Neuronal stem cell (in vitro differentiated cells): ENCODE data around the gene GDF2.

Experiments used
- DNase-seq: peaks from one replicate; pipeline ENCODE4 v3.0.0-alpha.2; 2013; ENCODE audit warnings: low spot score
- H2AFZ ChIP-seq: one replicate; pipeline ENCODE4 v1.6.1; 2013; ENCODE audit warnings: mild to moderate bottlenecking, low read length, inconsistent platforms
- H2AK5ac ChIP-seq: 2 replicates; pipeline ENCODE4 v1.6.1; 2013; ENCODE audit warnings: low read depth, mild to moderate bottlenecking, inconsistent platforms, low read length, moderate library complexity, mixed read lengths
- H2BK120ac ChIP-seq: 2 replicates; pipeline ENCODE4 v1.6.1; 2013; ENCODE audit warnings: low read depth, mild to moderate bottlenecking, inconsistent platforms, low read length, moderate library complexity, mixed read lengths
- H2BK12ac ChIP-seq: one replicate; pipeline ENCODE4 v1.6.1; 2013; ENCODE audit warnings: low read length, inconsistent platforms
- H2BK15ac ChIP-seq: 2 replicates; pipeline ENCODE4 v1.6.1; 2013; ENCODE audit warnings: mild to moderate bottlenecking, low read length, inconsistent platforms, mixed read lengths
- H2BK5ac ChIP-seq: one replicate; pipeline ENCODE4 v1.6.1; 2013; ENCODE audit warnings: inconsistent platforms, mild to moderate bottlenecking, low read length, moderate library complexity
- H3K14ac ChIP-seq: one replicate; pipeline ENCODE4 v1.6.1; 2013; ENCODE audit warnings: low read length, inconsistent platforms
- H3K18ac ChIP-seq: 2 replicates; pipeline ENCODE4 v1.6.1; 2013; ENCODE audit warnings: low read length, inconsistent platforms
- H3K23ac ChIP-seq: 2 replicates; pipeline ENCODE4 v1.6.1; 2013; ENCODE audit warnings: low read depth, mild to moderate bottlenecking, mixed read lengths, low read length, inconsistent platforms; ENCODE audit not compliant: poor library complexity
- H3K27ac ChIP-seq: replicated peaks from 3 replicates; pipeline ENCODE4 v1.5.1; 2013; ENCODE audit warnings: low read length, inconsistent platforms
- H3K27me3 ChIP-seq, 3 experiments: 2 replicates each; pipeline ENCODE4 v1.6.1; 2013; ENCODE audit warnings: low read length in 3 of 3, mild to moderate bottlenecking in 2 of 3, inconsistent platforms in 1 of 3, low read depth in 1 of 3, mixed read lengths in 1 of 3, moderate library complexity in 1 of 3; ENCODE audit not compliant: control insufficient read depth in 3 of 3, insufficient read depth in 3 of 3
- H3K36me3 ChIP-seq, 2 donors: replicated peaks in 1 of 2; 2 replicates each; pipeline ENCODE4 v1.6.1; 2013; ENCODE audit warnings: low read length in 2 of 2; ENCODE audit not compliant: control insufficient read depth in 2 of 2, insufficient read depth in 2 of 2
- H3K4ac ChIP-seq: 2 replicates; pipeline ENCODE4 v1.6.1; 2013; ENCODE audit warnings: inconsistent platforms, mild to moderate bottlenecking, low read length, moderate library complexity
- H3K4me1 ChIP-seq, 2 donors: 1 replicate in 1 of 2; 2 replicates in 1 of 2; pipeline ENCODE4 v1.6.1; 2013; ENCODE audit warnings: low read length in 2 of 2, low read depth in 1 of 2; ENCODE audit not compliant: control insufficient read depth in 2 of 2, insufficient read depth in 1 of 2
- H3K4me2 ChIP-seq: one replicate; pipeline ENCODE4 v1.6.1; 2013; ENCODE audit warnings: mild to moderate bottlenecking, low read length, inconsistent platforms; ENCODE audit not compliant: insufficient read depth, poor library complexity, severe bottlenecking
- H3K4me3 ChIP-seq, 2 donors: 2 replicates each; pipeline ENCODE4 v1.5.1; 2013; ENCODE audit warnings: low read length in 2 of 2, mild to moderate bottlenecking in 2 of 2, inconsistent platforms in 1 of 2, moderate library complexity in 1 of 2
- H3K79me1 ChIP-seq: one replicate; pipeline ENCODE4 v1.6.1; 2013; ENCODE audit warnings: low read depth, mild to moderate bottlenecking, inconsistent platforms, low read length, moderate library complexity
- H3K9ac ChIP-seq: one replicate; pipeline ENCODE4 v1.6.1; 2013; ENCODE audit warnings: mild to moderate bottlenecking, low read depth, low read length, inconsistent platforms; ENCODE audit not compliant: poor library complexity
- H3K9me3 ChIP-seq, 2 donors: replicated peaks in 1 of 2; 2 replicates each; pipeline versions ENCODE3 to v1.6.1; 2013; ENCODE audit warnings: low read length in 2 of 2, mild to moderate bottlenecking in 2 of 2, inconsistent platforms in 1 of 2, low read depth in 1 of 2, mixed read lengths in 1 of 2, moderate library complexity in 1 of 2; ENCODE audit not compliant: control insufficient read depth in 2 of 2, insufficient read depth in 1 of 2
- H4K8ac ChIP-seq: one replicate; pipeline ENCODE4 v1.6.1; 2013; ENCODE audit warnings: low read depth, mild to moderate bottlenecking, inconsistent platforms, low read length, moderate library complexity
- H4K91ac ChIP-seq: one replicate; pipeline ENCODE4 v1.6.1; 2013; ENCODE audit warnings: low read length, low read depth, mild to moderate bottlenecking, inconsistent platforms; ENCODE audit not compliant: poor library complexity
- WGBS, 2 donors: extraction: QIAGEN DNeasy Blood & Tissue Kit; methylation state at CpG; one replicate each; pipeline ENCODE4 v1.1.7; 2013; ENCODE audit warnings: missing lambda C conversion rate in 2 of 2, mixed read lengths in 1 of 2; ENCODE audit not compliant: insufficient read length in 2 of 2, insufficient replicate concordance in 1 of 2; ENCODE audit errors: extremely low coverage in 2 of 2; 5-methylcytosine and 5-hydroxymethylcytosine counted together

The GDF2 gene

DNA sequence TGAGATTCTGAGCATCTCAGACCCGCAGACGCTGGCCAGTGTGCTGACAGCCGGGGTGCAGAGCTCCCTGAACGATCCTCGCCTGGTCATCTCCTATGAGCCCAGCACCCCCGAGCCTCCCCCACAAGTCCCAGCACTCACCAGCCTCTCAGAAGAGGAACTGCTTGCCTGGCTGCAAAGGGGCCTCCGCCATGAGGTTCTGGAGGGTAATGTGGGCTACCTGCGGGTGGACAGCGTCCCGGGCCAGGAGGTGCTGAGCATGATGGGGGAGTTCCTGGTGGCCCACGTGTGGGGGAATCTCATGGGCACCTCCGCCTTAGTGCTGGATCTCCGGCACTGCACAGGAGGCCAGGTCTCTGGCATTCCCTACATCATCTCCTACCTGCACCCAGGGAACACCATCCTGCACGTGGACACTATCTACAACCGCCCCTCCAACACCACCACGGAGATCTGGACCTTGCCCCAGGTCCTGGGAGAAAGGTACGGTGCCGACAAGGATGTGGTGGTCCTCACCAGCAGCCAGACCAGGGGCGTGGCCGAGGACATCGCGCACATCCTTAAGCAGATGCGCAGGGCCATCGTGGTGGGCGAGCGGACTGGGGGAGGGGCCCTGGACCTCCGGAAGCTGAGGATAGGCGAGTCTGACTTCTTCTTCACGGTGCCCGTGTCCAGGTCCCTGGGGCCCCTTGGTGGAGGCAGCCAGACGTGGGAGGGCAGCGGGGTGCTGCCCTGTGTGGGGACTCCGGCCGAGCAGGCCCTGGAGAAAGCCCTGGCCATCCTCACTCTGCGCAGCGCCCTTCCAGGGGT lies 26.6 kb downstream of the GDF2 start:
- Histone ChIP-seq H2BK12ac (no peak overlapping the region), H3K27ac (no peak overlapping the region), H3K27me3 (peaks cover 0 to 8% (median 0%) of the 10 kb centered on the region in 3 experiments), H3K9me3 (peaks cover 0 to 1% of the 10 kb centered on the region in 2 donors), H3K36me3 (no peaks in the 10 kb centered on the region), H3K14ac (no peak overlapping the region), H2AK5ac (no peak overlapping the region), H3K23ac (no peak overlapping the region), H4K8ac (peak overlapping the region; percentile 6), H2BK120ac (no peak overlapping the region), H3K79me1 (no peaks in the 10 kb centered on the region), H2AFZ (no peak overlapping the region), H2BK5ac (no peak overlapping the region), H3K9ac (peak overlapping the region; percentile 63), H3K4me3 (no peak overlapping the region), H2BK15ac (no peak overlapping the region), H3K4me1 (no peaks in the 10 kb centered on the region), H4K91ac (no peak overlapping the region), H3K4me2 (no peak overlapping the region), H3K4ac (no peak overlapping the region), H3K18ac (peak overlapping the region; percentile 36)
- DNase-seq, result no peak
- WGBS, 2 donors, result no CpG with 5 or more reads among the region's 36 CpGs

DNA sequence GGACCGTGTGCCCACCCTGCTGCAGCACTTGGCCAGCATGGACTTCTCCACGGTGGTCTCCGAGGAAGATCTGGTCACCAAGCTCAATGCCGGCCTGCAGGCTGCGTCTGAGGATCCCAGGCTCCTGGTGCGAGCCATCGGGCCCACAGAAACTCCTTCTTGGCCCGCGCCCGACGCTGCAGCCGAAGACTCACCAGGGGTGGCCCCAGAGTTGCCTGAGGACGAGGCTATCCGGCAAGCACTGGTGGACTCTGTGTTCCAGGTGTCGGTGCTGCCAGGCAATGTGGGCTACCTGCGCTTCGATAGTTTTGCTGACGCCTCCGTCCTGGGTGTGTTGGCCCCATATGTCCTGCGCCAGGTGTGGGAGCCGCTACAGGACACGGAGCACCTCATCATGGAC lies 27.3 kb downstream of the GDF2 start:
- H3K27ac ChIP-seq, result no peak overlapping the region
- WGBS, 2 donors, result no CpG with 5 or more reads among the region's 22 CpGs
- no peaks in the 10 kb centered on the region for H3K4me1 ChIP-seq
- peak overlapping the region; percentile 13 for H3K9ac ChIP-seq
- peak overlapping the region; percentile 97 for H3K14ac ChIP-seq
- H2AFZ ChIP-seq, result no peak overlapping the region
- H3K4me3 ChIP-seq, result no peak overlapping the region
- H3K27me3 ChIP-seq, result peaks cover 0 to 7% (median 0%) of the 10 kb centered on the region in 3 experiments
- H3K79me1 ChIP-seq, result no peaks in the 10 kb centered on the region
- no peak overlapping the region for H3K4ac ChIP-seq
- no peak overlapping the region for H4K91ac ChIP-seq
- H2BK120ac ChIP-seq, result peak overlapping the region; percentile 27
- H2BK12ac ChIP-seq, result no peak overlapping the region
- peak overlapping the region; percentile 3 for H3K18ac ChIP-seq
- H2BK5ac ChIP-seq, result peak overlapping the region; percentile 35
- no peak for DNase-seq
- no peak overlapping the region for H2BK15ac ChIP-seq
- no peaks in the 10 kb centered on the region for H3K36me3 ChIP-seq
- peaks cover 0 to 1% of the 10 kb centered on the region in 2 donors for H3K9me3 ChIP-seq
- peak overlapping the region; percentile 75 for H3K23ac ChIP-seq
- no peak overlapping the region for H4K8ac ChIP-seq
- H3K4me2 ChIP-seq, result no peak overlapping the region
- H2AK5ac ChIP-seq, result no peak overlapping the region

DNA sequence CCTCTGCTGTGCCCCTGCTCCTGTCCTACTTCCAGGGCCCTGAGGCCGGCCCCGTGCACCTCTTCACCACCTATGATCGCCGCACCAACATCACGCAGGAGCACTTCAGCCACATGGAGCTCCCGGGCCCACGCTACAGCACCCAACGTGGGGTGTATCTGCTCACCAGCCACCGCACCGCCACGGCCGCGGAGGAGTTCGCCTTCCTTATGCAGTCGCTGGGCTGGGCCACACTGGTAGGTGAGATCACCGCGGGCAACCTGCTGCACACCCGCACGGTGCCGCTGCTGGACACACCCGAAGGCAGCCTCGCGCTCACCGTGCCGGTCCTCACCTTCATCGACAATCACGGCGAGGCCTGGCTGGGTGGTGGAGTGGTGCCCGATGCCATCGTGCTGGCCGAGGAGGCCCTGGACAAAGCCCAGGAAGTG lies 27.7 kb downstream of the GDF2 start:
- Histone ChIP-seq H2BK5ac (peak overlapping the region; percentile 35), H2BK15ac (no peak overlapping the region), H4K8ac (no peak overlapping the region), H3K4me3 (no peak overlapping the region), H2AK5ac (no peak overlapping the region), H3K4me2 (no peak overlapping the region), H3K4me1 (no peaks in the 10 kb centered on the region), H2BK120ac (peak overlapping the region; percentile 27), H3K9me3 (peaks cover 0 to 1% of the 10 kb centered on the region in 2 donors), H3K79me1 (no peaks in the 10 kb centered on the region), H3K27ac (no peak overlapping the region), H3K9ac (peak overlapping the region; percentile 13), H3K14ac (peak overlapping the region; percentile 97), H3K23ac (peak overlapping the region; percentile 75), H2AFZ (no peak overlapping the region), H2BK12ac (no peak overlapping the region), H3K18ac (peak overlapping the region; percentile 60), H4K91ac (no peak overlapping the region), H3K36me3 (no peaks in the 10 kb centered on the region), H3K27me3 (peaks cover 0 to 6% (median 0%) of the 10 kb centered on the region in 3 experiments), H3K4ac (no peak overlapping the region)
- DNase-seq, result no peak
- no CpG with 5 or more reads among the region's 31 CpGs for WGBS, 2 donors
